Right atrium auricular region (tissue), 2 donors: ENCODE measurements around the gene SLBP. TPM values are rescaled to one million over a fixed set of nuclear protein-coding genes. Genes with fewer than 3 reads are reported as not detected.
"Not testable (repeated sequence)": the region's sequence is repeated elsewhere in the genome, so short reads cannot be mapped to it uniquely, and the experiment has no call there.

Experiments used
- DNase-seq: peaks from one replicate; pipeline ENCODE4 v3.0.0-alpha.2; 2019; ENCODE audit warnings: low spot score
- H3K27ac ChIP-seq, 2 donors: fragments of 200-600 bp; sonication (generic); 1 replicate in 1 of 2; 2 replicates in 1 of 2; pipeline ENCODE4 v1.5.1; 2016 to 2019
- H3K27me3 ChIP-seq, 2 donors: fragments of 200-600 bp; sonication (generic); one replicate each; pipeline versions ENCODE4 v1.5.1 to v1.6.0; 2017 to 2019
- H3K36me3 ChIP-seq: fragments of 200-600 bp; sonication (generic); one replicate; pipeline ENCODE4 v1.5.1; 2016
- H3K4me1 ChIP-seq, 2 donors: fragments of 200-600 bp; sonication (generic); one replicate each; pipeline versions ENCODE4 v1.5.1 to v1.6.0; 2017 to 2019
- H3K4me3 ChIP-seq, 2 donors: fragments of 200-600 bp; sonication (generic); 1 replicate in 1 of 2; 2 replicates in 1 of 2; pipeline ENCODE4 v1.5.1; 2017 to 2019; ENCODE audit warnings: mild to moderate bottlenecking in 1 of 2, moderate library complexity in 1 of 2
- H3K9me3 ChIP-seq, 2 donors: fragments of 200-600 bp; sonication (generic); one replicate each; pipeline ENCODE4 v1.5.1; 2019
- total RNA-seq, 2 donors: library from RNA; depleted of rRNA; stranded (reverse); fragments of >200 nt; gene quantifications; one replicate each; pipeline ENCODE4 v1.1.0, GENCODE V29; 2016
- TF ChIP-seq, protein P1 (sequence below), 2 donors: fragments of 200-600 bp; sonication (generic); IDR thresholded peaks; one replicate each; pipeline ENCODE4 v1.5.1; 2019; ENCODE audit warnings: antibody characterized with exemption in 2 of 2

Gene SLBP
- total RNA-seq, 2 donors from 2014 or later = 15.6 to 20.1 TPM

DNA sequence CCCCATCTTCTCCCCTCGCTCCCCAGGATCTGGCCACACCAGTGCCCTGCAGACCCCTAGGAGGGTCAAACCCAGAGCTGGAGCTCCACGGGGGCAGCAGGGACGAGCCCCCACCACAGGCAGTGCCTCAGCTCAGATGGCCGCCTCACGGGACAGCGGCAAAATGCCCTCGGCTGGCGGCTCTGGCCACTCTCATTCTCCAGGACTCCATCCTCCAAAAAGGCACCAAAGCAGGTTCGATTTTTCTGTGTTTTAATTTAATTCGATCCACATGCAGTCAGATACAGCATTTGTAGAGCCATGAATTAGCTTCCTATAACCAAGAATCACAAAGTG lies 36.3 kb downstream of the SLBP start:
- H3K9me3 ChIP-seq = no peaks in the 10 kb centered on the region
- H3K27ac ChIP-seq = no peak overlapping the region
- H3K36me3 ChIP-seq = no peaks in the 10 kb centered on the region
- H3K27me3 ChIP-seq = no peaks in the 10 kb centered on the region
- no peak for DNase-seq
- H3K4me3 ChIP-seq = no peak overlapping the region
- H3K4me1 ChIP-seq = no peaks in the 10 kb centered on the region
- TF ChIP-seq, protein P1, sequence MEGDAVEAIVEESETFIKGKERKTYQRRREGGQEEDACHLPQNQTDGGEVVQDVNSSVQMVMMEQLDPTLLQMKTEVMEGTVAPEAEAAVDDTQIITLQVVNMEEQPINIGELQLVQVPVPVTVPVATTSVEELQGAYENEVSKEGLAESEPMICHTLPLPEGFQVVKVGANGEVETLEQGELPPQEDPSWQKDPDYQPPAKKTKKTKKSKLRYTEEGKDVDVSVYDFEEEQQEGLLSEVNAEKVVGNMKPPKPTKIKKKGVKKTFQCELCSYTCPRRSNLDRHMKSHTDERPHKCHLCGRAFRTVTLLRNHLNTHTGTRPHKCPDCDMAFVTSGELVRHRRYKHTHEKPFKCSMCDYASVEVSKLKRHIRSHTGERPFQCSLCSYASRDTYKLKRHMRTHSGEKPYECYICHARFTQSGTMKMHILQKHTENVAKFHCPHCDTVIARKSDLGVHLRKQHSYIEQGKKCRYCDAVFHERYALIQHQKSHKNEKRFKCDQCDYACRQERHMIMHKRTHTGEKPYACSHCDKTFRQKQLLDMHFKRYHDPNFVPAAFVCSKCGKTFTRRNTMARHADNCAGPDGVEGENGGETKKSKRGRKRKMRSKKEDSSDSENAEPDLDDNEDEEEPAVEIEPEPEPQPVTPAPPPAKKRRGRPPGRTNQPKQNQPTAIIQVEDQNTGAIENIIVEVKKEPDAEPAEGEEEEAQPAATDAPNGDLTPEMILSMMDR (IDR thresholded peaks at IDR 0.05) = no peak

DNA sequence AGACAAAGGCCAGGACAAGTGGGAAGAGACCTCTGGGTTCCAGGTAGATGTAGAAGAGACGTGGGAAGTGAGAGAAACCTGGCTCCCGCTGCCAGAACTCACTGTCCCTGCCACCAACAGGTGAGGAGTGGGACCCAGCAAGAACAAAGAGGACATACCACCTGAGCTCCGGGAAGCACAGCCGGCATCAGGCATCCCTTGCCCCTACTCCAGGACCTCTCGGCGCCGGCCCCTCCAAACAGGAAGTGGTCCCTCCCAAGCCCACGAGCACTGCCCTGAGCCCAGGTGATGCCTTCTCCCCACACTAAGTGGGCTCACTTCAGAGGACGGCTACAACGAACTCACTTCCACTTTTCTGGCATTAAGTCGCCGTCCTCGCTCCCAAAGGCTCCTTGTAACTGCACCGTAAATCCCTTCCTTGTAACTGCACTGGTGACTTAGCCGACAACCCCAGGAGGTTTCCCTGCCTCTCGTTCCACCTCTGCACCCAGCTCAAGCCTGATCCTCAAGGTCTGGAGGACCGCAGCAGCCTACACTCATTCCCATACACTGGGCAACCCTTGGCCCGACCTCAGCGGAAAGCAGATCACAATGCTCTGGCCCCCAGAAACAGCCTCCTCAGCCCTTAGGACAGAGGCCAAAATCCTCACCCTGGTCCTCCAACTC lies 36.9 kb downstream of the SLBP start:
- Histone ChIP-seq H3K4me1 (no peaks in the 10 kb centered on the region), H3K36me3 (no peaks in the 10 kb centered on the region), H3K27ac (no peak overlapping the region), H3K9me3 (no peaks in the 10 kb centered on the region), H3K4me3 (no peak overlapping the region), H3K27me3 (no peaks in the 10 kb centered on the region)
- TF ChIP-seq, protein P1 (IDR thresholded peaks at IDR 0.05) = no peak
- no peak for DNase-seq

DNA sequence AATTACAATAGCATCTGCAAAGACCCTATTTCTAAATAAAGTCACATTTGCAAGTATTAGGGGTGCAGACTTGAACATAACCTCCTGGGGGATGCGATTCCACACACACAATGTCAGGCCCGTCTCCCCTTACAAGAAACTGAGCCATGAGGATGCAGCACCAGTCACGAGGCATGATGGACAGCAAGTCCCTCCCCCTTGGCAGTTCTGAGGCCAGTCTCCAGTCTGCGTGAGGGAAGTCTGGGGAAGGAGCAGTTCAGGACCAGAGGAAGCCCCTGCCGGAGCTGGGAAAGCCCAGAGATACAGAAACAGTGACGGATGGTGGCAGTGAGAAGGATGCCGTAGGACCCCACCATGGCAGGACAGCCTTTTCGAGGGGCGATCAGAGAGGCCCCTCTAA lies 37.4 kb downstream of the SLBP start:
- H3K27ac ChIP-seq = no peak overlapping the region
- TF ChIP-seq, protein P1 (IDR thresholded peaks at IDR 0.05) = no peak
- no peaks in the 10 kb centered on the region for H3K27me3 ChIP-seq
- no peaks in the 10 kb centered on the region for H3K9me3 ChIP-seq
- no peak overlapping the region for H3K4me3 ChIP-seq
- H3K36me3 ChIP-seq = no peaks in the 10 kb centered on the region
- no peaks in the 10 kb centered on the region for H3K4me1 ChIP-seq
- DNase-seq = no peak

DNA sequence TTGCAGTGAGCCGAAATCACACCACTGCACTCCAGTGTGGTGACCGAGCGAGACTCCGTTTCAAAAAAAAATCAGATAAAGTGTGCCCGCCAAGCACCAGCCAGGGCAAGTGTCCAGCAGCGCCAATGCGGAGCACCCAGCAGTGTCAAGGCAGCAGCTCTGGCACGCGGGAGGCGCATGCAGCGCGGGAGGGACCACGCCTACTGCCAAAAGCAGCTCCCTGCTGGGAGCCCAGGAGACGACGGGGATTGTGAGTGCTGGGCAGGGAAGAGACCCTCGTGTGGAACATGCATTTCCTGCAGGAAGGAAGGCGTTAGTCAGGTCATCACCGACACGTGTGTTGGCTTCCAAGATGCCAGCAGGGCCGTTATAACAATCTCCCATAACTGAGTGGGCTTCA lies 38.4 kb downstream of the SLBP start:
- no peak overlapping the region for H3K27ac ChIP-seq
- H3K36me3 ChIP-seq = no peaks in the 10 kb centered on the region
- H3K4me3 ChIP-seq = no peak overlapping the region
- H3K4me1 ChIP-seq = peaks cover 0 to 2% of the 10 kb centered on the region in 2 donors
- H3K9me3 ChIP-seq = no peaks in the 10 kb centered on the region
- TF ChIP-seq, protein P1 (IDR thresholded peaks at IDR 0.05) = no peak
- DNase-seq = no peak
- H3K27me3 ChIP-seq = no peaks in the 10 kb centered on the region

DNA sequence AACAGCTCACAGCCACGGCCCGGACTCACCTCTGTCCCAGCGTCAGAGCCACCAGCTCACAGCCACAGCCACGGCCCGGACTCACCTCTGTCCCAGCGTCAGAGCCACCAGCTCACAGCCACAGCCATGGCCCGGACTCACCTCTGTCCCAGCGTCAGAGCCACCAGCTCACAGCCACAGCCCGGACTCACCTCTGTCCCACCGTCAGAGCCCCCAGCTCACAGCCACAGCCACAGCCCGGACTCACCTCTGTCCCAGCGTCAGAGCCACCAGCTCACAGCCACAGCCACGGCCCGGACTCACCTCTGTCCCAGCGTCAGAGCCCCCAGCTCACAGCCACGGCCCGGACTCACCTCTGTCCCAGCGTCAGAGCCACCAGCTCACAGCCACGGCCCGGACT lies 41.1 kb downstream of the SLBP start:
- H3K4me1 ChIP-seq, H3K9me3 ChIP-seq, H3K27ac ChIP-seq, DNase-seq, H3K4me3 ChIP-seq, H3K27me3 ChIP-seq, H3K36me3 ChIP-seq: not testable (repeated sequence)

DNA sequence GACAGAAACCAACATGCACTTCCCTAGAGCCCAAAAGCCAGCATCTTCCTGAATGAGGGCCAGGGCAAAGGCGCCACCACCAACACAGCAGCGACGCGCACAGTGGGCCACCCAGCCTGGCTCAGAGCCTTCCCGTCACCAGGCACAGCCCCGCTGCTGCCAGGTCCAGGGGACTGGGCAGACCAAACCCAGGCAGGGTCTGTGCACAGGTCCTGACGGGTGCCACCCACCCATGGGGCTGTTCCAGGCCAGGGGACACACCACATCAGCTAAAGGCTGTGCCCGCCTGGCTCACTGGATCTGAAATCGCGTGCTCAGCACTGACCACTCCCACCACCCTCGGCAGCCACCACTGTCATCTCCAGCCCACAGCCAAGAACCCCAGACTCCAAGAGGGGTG lies 41.8 kb downstream of the SLBP start:
- H3K27ac ChIP-seq = no peak overlapping the region
- DNase-seq = no peak
- no peak overlapping the region for H3K4me3 ChIP-seq
- TF ChIP-seq, protein P1 (IDR thresholded peaks at IDR 0.05) = no peak
- H3K36me3 ChIP-seq = no peaks in the 10 kb centered on the region
- H3K4me1 ChIP-seq = peaks cover 0 to 9% of the 10 kb centered on the region in 2 donors
- H3K27me3 ChIP-seq = no peaks in the 10 kb centered on the region
- H3K9me3 ChIP-seq = no peaks in the 10 kb centered on the region
